ENCODE results near the gene KCNG4.

KCNG4 gene

DNA sequence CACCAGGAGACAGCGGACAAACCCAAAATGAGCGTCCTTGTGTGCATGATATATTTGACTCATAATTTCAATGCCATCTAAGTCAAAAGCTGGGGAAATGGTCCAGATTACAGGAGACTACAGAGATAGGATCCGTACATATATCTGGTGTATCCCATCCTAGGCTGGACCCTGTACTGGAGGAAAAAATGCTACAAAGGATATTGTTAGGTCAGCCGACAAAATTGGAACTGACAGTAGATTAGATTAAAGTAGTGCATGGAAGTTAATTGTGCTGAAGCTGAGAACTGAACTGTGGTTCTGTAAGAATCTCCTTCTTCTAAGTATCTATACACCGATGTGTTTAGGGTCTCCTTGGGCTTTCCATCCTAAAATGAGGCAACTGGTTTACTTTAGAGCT, 24.3 kb downstream of the KCNG4 start:
- Histone ChIP-seq H3K27ac (no peak overlapping the region), H3K9me3 (ENCODE audit: severe bottlenecking) (no peaks in the 10 kb centered on the region), H3K27me3 (ENCODE audit: insufficient read depth, low read depth, severe bottlenecking) (no peaks in the 10 kb centered on the region), H3K4me3 (ENCODE audit: low read depth, low read length) (no peak overlapping the region), H3K36me3 (no peaks in the 10 kb centered on the region)
- TF ChIP-seq, protein P1, sequence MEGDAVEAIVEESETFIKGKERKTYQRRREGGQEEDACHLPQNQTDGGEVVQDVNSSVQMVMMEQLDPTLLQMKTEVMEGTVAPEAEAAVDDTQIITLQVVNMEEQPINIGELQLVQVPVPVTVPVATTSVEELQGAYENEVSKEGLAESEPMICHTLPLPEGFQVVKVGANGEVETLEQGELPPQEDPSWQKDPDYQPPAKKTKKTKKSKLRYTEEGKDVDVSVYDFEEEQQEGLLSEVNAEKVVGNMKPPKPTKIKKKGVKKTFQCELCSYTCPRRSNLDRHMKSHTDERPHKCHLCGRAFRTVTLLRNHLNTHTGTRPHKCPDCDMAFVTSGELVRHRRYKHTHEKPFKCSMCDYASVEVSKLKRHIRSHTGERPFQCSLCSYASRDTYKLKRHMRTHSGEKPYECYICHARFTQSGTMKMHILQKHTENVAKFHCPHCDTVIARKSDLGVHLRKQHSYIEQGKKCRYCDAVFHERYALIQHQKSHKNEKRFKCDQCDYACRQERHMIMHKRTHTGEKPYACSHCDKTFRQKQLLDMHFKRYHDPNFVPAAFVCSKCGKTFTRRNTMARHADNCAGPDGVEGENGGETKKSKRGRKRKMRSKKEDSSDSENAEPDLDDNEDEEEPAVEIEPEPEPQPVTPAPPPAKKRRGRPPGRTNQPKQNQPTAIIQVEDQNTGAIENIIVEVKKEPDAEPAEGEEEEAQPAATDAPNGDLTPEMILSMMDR (IDR thresholded peaks at IDR 0.05; ENCODE audit: low read depth, low read length) = no peak
- DNase-seq = no peak

DNA sequence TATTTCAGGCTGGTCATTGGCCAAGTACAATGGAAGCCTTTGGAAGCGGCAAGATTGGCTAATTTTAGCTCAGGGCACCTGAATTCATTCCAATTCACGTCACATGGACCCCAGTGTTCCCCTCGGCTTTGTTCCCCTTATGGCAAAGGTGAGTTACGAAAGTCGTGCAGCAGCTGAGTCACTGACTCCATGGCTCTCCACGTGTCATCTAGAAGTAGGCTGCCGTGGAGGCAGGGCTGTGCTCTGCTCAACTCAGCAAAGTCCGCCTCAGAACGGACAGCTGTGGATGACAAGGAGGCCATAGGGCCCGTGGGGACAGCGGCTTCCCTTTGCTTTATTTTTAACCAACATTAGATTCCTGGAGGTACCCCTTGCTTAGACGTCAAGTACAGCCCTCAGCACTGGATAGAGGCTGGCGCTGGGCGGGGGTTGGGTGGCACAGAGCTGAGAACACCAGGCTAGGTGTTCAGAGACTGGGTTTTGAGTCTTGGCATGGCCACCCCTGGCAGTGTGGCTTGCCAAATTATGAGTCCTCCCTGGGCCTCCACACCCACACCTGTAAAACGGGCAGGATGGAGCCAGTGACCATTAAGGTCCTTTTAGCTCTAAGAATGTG, 25.3 kb downstream of the KCNG4 start:
- H3K9me3 ChIP-seq (ENCODE audit: severe bottlenecking) = no peaks in the 10 kb centered on the region
- H3K4me3 ChIP-seq (ENCODE audit: low read depth, low read length) = no peak overlapping the region
- H3K27me3 ChIP-seq (ENCODE audit: insufficient read depth, low read depth, severe bottlenecking) = no peaks in the 10 kb centered on the region
- H3K27ac ChIP-seq = no peak overlapping the region
- no peak for DNase-seq
- H3K36me3 ChIP-seq = no peaks in the 10 kb centered on the region
- TF ChIP-seq, protein P1 (IDR thresholded peaks at IDR 0.05; ENCODE audit: low read depth, low read length) = no peak

DNA sequence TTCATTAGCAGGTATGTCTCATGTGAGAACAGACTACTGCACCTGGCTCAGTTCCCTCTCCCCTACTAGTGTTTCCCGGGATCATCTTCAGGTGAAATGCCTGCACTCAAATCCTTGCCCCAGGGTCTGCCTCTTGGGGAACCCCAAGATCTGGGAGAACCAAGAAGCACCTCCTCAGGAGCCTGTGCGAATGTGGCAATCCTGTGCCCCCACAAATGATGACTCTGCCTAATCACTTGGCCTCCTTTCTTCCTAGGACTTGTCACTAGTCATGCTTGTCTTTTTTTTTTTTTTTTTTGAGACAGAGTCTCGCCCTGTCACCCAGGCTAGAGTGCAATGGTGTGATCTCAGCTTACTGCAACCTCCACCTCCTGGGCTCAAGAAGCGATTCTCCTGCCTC, 27.2 kb downstream of the KCNG4 start:
- no peak overlapping the region for H3K27ac ChIP-seq
- TF ChIP-seq, protein P1 (IDR thresholded peaks at IDR 0.05; ENCODE audit: low read depth, low read length) = no peak
- H3K36me3 ChIP-seq = no peaks in the 10 kb centered on the region
- H3K4me3 ChIP-seq (ENCODE audit: low read depth, low read length) = no peak overlapping the region
- no peak for DNase-seq
- H3K27me3 ChIP-seq (ENCODE audit: insufficient read depth, low read depth, severe bottlenecking) = no peaks in the 10 kb centered on the region
- H3K9me3 ChIP-seq (ENCODE audit: severe bottlenecking) = no peaks in the 10 kb centered on the region

DNA sequence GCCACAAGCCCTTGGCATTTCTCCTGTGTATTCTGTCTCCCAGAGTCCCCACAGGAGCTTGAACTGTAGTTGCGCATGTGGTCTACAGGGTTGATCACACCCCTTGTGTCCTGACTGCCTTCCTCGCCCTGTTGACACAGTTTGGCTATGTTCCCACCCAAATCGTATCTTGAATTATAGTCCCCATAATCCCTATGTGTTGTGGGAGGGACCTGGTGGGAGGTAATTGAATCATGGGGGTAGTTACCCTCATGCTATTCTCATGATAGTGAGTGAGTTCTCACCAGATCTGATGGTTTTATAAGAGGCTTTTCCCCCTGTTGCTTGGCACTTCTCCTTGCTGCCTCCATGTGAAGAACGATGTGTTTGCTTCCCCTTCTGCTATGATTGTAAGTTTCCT, 27.7 kb downstream of the KCNG4 start:
- no peak for DNase-seq
- no peaks in the 10 kb centered on the region for H3K9me3 ChIP-seq (ENCODE audit: severe bottlenecking)
- no peak overlapping the region for H3K27ac ChIP-seq
- H3K27me3 ChIP-seq (ENCODE audit: insufficient read depth, low read depth, severe bottlenecking) = no peaks in the 10 kb centered on the region
- TF ChIP-seq, protein P1 (IDR thresholded peaks at IDR 0.05; ENCODE audit: low read depth, low read length) = no peak
- no peaks in the 10 kb centered on the region for H3K36me3 ChIP-seq
- H3K4me3 ChIP-seq (ENCODE audit: low read depth, low read length) = no peak overlapping the region

DNA sequence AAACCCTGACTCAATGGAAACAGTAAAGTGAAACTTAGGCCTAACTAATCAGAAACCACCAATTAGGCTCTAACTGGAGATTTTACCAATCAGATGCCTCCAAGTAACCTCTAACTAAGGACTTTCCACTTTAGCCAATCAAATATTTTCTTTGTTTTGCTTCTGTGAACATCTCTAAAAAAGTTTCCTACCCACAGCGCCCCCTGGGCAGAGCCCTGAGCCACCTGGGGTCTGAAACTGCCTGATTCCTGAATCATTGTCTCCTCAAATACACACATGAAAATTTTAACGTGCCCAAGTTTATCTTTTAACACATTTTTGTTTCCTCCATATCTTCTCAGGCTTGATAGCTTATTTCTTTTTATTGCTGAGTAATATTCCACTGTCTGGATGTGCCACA, 29.8 kb downstream of the KCNG4 start:
- Histone ChIP-seq H3K4me3 (ENCODE audit: low read depth, low read length) (no peak overlapping the region), H3K36me3 (no peaks in the 10 kb centered on the region), H3K27ac (no peak overlapping the region), H3K27me3 (ENCODE audit: insufficient read depth, low read depth, severe bottlenecking) (no peaks in the 10 kb centered on the region), H3K9me3 (ENCODE audit: severe bottlenecking) (no peaks in the 10 kb centered on the region)
- DNase-seq = no peak
- TF ChIP-seq, protein P1 (IDR thresholded peaks at IDR 0.05; ENCODE audit: low read depth, low read length) = no peak

DNA sequence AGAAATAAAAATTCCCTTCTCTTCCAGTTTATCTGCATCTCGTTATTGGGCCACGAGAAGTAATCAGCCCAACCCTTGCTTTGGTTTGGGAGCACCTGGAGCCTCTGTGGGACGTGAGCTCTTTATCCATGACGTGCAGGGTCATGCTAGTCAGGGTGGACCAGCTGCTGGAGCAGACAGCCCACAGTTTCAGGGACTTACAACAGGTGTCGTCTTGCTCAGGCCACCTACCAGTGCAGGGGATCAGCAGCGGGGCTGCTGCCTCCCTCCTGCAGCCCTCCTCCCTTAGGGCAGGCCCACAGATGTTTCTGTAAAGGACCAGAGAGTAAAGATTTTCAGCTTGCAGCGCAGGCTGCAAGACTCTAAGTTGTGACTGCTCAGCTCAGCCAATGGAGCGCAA, 31.9 kb downstream of the KCNG4 start:
- H3K36me3 ChIP-seq = no peaks in the 10 kb centered on the region
- peak; percentile 62 for DNase-seq
- H3K4me3 ChIP-seq (ENCODE audit: low read depth, low read length) = no peak overlapping the region
- TF ChIP-seq, protein P1 (IDR thresholded peaks at IDR 0.05; ENCODE audit: low read depth, low read length) = peak; percentile 13; the same call in 1 of the 2 replicates
- no peak overlapping the region; the same call in 1 of the 2 replicates for H3K27ac ChIP-seq
- no peaks in the 10 kb centered on the region for H3K9me3 ChIP-seq (ENCODE audit: severe bottlenecking)
- no peaks in the 10 kb centered on the region for H3K27me3 ChIP-seq (ENCODE audit: insufficient read depth, low read depth, severe bottlenecking)

Measured in WERI-Rb-1 (cell line).